ENCODE results near the gene ADAM10. TPM values are rescaled to one million over a fixed set of nuclear protein-coding genes. Genes with fewer than 3 reads are reported as not detected.
"Not testable (repeated sequence)": the region's sequence is repeated elsewhere in the genome, so short reads cannot be mapped to it uniquely, and the experiment has no call there.

Gene ADAM10
- total and polyA plus RNA-seq, 9 donors, result 49.5 to 112 (median 85.2) TPM

- H3K27me3 ChIP-seq (ENCODE audit: control insufficient read depth, insufficient read depth, low read length), result no peaks in the 10 kb centered on the region
- H3K9me3 ChIP-seq (replicated peaks; ENCODE audit: control insufficient read depth, low read depth, low read length), result no peaks in the 10 kb centered on the region
- H3K4me1 ChIP-seq (ENCODE audit: control insufficient read depth, insufficient read depth, low read length), result no peaks in the 10 kb centered on the region
- peaks cover 14% of the 10 kb centered on the region for H3K36me3 ChIP-seq (ENCODE audit: control insufficient read depth, insufficient read depth, low read length)
- DNase-seq, result no peak
- no peak overlapping the region for H3K27ac ChIP-seq (ENCODE audit: low read length)
- no peak overlapping the region for H3K4me3 ChIP-seq (ENCODE audit: low read length)
- 100% methylated on average over 1 of the region's 4 CpGs for WGBS (ENCODE audit: insufficient coverage)
Observed at GRCh38 chr15:58604455-58604923, 145.0 kb downstream of the ADAM10 start.

GRCh38 chr15:58603927-58604326 lies 145.6 kb downstream of the ADAM10 start:
- not testable (repeated sequence) for H3K27ac ChIP-seq (ENCODE audit: low read length); DNase-seq; H3K9me3 ChIP-seq (replicated peaks; ENCODE audit: control insufficient read depth, low read depth, low read length); H3K4me3 ChIP-seq (ENCODE audit: low read length); H3K4me1 ChIP-seq (ENCODE audit: control insufficient read depth, insufficient read depth, low read length); H3K27me3 ChIP-seq (ENCODE audit: control insufficient read depth, insufficient read depth, low read length)
- WGBS (ENCODE audit: insufficient coverage), result 97% methylated on average over 8 of the region's 8 CpGs
- H3K36me3 ChIP-seq (ENCODE audit: control insufficient read depth, insufficient read depth, low read length), result peaks cover 14% of the 10 kb centered on the region

DNA sequence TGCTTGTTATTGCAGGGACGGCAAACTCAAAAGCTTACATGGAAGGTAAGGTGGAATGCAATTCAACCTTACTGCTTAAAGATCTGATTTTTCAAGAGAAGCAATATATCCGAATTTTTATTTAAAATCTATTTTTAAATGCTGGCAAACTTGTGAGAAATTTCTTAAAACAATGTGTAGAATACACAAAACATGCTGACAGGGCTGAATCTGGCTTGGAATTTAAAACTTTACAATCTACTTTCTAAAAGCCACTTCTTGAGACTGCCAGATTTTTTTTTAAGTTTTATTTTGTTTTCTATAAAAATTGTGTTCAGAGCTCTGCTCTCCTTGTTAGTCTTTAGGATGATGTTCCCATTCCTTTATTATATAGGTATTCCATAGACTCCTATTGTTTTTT lies 146.7 kb downstream of the ADAM10 start:
- no CpG with 5 or more reads among the region's 2 CpGs for WGBS (ENCODE audit: insufficient coverage)
- Histone ChIP-seq H3K4me3 (ENCODE audit: low read length) (no peak overlapping the region), H3K4me1 (ENCODE audit: control insufficient read depth, insufficient read depth, low read length) (no peaks in the 10 kb centered on the region), H3K27ac (ENCODE audit: low read length) (no peak overlapping the region), H3K9me3 (replicated peaks; ENCODE audit: control insufficient read depth, low read depth, low read length) (no peaks in the 10 kb centered on the region), H3K36me3 (ENCODE audit: control insufficient read depth, insufficient read depth, low read length) (peaks cover 16% of the 10 kb centered on the region), H3K27me3 (ENCODE audit: control insufficient read depth, insufficient read depth, low read length) (no peaks in the 10 kb centered on the region)
- no peak for DNase-seq

- 100% methylated on average over 3 of the region's 4 CpGs for WGBS (ENCODE audit: insufficient coverage)
- DNase-seq, result no peak
- H3K27ac ChIP-seq (ENCODE audit: low read length), result no peak overlapping the region
- H3K27me3 ChIP-seq (ENCODE audit: control insufficient read depth, insufficient read depth, low read length), result no peaks in the 10 kb centered on the region
- H3K4me1 ChIP-seq (ENCODE audit: control insufficient read depth, insufficient read depth, low read length), result no peaks in the 10 kb centered on the region
- no peaks in the 10 kb centered on the region for H3K9me3 ChIP-seq (replicated peaks; ENCODE audit: control insufficient read depth, low read depth, low read length)
- H3K36me3 ChIP-seq (ENCODE audit: control insufficient read depth, insufficient read depth, low read length), result peaks cover 18% of the 10 kb centered on the region
- no peak overlapping the region for H3K4me3 ChIP-seq (ENCODE audit: low read length)
Observed at GRCh38 chr15:58598829-58599210, 150.7 kb downstream of the ADAM10 start.

GRCh38 chr15:58597943-58598828 lies 151.3 kb downstream of the ADAM10 start:
- WGBS (ENCODE audit: insufficient coverage), result 67% methylated on average over 1 of the region's 4 CpGs

DNA sequence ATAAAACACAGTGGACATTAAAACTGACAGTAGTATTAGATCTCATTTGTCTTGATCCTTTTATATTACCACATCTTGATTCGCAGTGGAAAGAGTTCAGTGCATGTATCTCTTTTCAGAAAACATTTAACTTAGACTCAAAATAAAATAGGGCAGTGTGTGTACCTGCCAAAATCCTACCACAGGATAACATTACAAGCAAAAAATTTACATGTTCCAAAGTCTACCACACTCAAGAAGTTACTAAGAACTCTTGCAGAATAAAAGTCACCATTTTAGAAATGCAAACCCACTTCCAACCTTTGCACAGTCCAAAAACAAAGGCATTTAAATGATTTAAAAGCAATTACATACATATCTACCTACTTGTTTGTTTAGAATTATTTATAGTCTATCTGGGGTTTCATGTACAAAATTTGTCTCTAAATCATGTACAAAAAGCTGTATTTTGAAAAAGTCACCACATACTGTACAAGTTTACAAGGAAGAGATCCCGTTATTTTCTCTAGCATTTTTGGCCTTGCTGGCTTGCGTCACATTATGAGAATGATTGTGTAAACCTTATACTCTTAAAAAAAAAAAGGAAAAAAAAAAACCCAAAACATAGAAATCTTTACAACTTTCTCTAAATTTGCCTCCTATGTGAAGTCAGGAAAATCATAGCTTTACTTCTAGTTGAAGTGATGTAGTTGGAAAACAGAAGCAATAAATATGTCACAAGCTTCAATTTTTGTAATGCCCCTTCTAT lies 153.8 kb downstream of the ADAM10 start:
- Histone ChIP-seq H3K4me3 (ENCODE audit: low read length) (no peak overlapping the region), H3K9me3 (replicated peaks; ENCODE audit: control insufficient read depth, low read depth, low read length) (no peaks in the 10 kb centered on the region), H3K4me1 (ENCODE audit: control insufficient read depth, insufficient read depth, low read length) (no peaks in the 10 kb centered on the region), H3K27me3 (ENCODE audit: control insufficient read depth, insufficient read depth, low read length) (no peaks in the 10 kb centered on the region), H3K27ac (ENCODE audit: low read length) (no peak overlapping the region), H3K36me3 (ENCODE audit: control insufficient read depth, insufficient read depth, low read length) (peaks cover 12% of the 10 kb centered on the region)
- WGBS (ENCODE audit: insufficient coverage), result no CpG with 5 or more reads among the region's 3 CpGs
- no peak for DNase-seq

More at GRCh38 chr15:58597943-58598828, 151.3 kb downstream of the ADAM10 start:
- no peak for DNase-seq
- Histone ChIP-seq H3K4me3 (ENCODE audit: low read length) (no peak overlapping the region), H3K27ac (ENCODE audit: low read length) (no peak overlapping the region), H3K36me3 (ENCODE audit: control insufficient read depth, insufficient read depth, low read length) (peaks cover 17% of the 10 kb centered on the region), H3K27me3 (ENCODE audit: control insufficient read depth, insufficient read depth, low read length) (no peaks in the 10 kb centered on the region), H3K4me1 (ENCODE audit: control insufficient read depth, insufficient read depth, low read length) (no peaks in the 10 kb centered on the region), H3K9me3 (replicated peaks; ENCODE audit: control insufficient read depth, low read depth, low read length) (no peaks in the 10 kb centered on the region)

DNA sequence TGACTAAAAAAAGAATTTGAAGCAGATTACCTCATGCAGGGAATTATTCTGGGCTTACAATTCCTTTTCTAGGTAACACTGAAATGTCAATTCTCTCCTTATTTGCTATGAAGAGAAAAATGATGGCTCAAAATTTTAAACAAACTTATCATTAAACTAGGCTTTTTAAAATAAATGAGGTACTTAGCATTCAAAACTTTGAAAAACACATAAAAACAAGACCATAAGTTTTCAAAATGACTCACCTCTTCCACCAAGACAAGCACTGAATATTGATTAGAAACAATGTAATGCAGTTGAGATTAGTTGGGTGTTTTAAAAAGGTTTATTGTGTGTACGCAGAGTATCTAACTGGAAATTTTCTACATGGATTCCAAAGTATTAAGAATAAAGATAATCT lies 154.6 kb downstream of the ADAM10 start:
- Histone ChIP-seq H3K9me3 (replicated peaks; ENCODE audit: control insufficient read depth, low read depth, low read length) (no peaks in the 10 kb centered on the region), H3K4me1 (ENCODE audit: control insufficient read depth, insufficient read depth, low read length) (no peaks in the 10 kb centered on the region), H3K36me3 (ENCODE audit: control insufficient read depth, insufficient read depth, low read length) (peaks cover 12% of the 10 kb centered on the region), H3K27me3 (ENCODE audit: control insufficient read depth, insufficient read depth, low read length) (no peaks in the 10 kb centered on the region), H3K4me3 (ENCODE audit: low read length) (no peak overlapping the region), H3K27ac (ENCODE audit: low read length) (no peak overlapping the region)
- WGBS (ENCODE audit: insufficient coverage), result no CpG with 5 or more reads among the region's 1 CpG
- no peak for DNase-seq

DNA sequence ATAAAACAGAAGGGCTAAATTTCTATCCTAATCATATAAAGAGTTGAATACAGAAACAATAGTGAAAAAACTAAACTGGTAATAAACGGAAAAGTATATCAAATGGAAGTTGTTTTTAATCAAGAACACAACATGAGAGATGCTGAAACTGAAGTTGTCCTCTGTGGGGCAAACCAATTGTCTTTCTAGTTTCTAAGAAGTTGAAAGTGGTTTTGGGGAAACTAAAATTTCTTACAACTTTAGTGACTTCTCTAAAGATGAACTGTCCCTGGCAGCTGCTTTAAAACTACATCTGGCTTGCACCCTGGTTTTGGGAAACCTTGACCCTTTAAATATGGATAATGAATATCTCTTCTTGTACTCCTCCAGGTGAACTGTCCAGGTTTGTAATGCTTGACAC lies 155.6 kb downstream of the ADAM10 start:
- Histone ChIP-seq H3K4me3 (ENCODE audit: low read length) (no peak overlapping the region), H3K27ac (ENCODE audit: low read length) (no peak overlapping the region), H3K9me3 (replicated peaks; ENCODE audit: control insufficient read depth, low read depth, low read length) (no peaks in the 10 kb centered on the region), H3K36me3 (ENCODE audit: control insufficient read depth, insufficient read depth, low read length) (peaks cover 11% of the 10 kb centered on the region), H3K27me3 (ENCODE audit: control insufficient read depth, insufficient read depth, low read length) (no peaks in the 10 kb centered on the region), H3K4me1 (ENCODE audit: control insufficient read depth, insufficient read depth, low read length) (no peaks in the 10 kb centered on the region)
- WGBS (ENCODE audit: insufficient coverage), result no CpG with 5 or more reads among the region's 1 CpG
- no peak for DNase-seq

- no peaks in the 10 kb centered on the region for H3K27me3 ChIP-seq (ENCODE audit: control insufficient read depth, insufficient read depth, low read length)
- no peaks in the 10 kb centered on the region for H3K9me3 ChIP-seq (replicated peaks; ENCODE audit: control insufficient read depth, low read depth, low read length)
- H3K36me3 ChIP-seq (ENCODE audit: control insufficient read depth, insufficient read depth, low read length), result no peaks in the 10 kb centered on the region
- H3K27ac ChIP-seq (ENCODE audit: low read length), result no peak overlapping the region
- no CpG with 5 or more reads among the region's 1 CpG for WGBS (ENCODE audit: insufficient coverage)
- DNase-seq, result no peak
- H3K4me3 ChIP-seq (ENCODE audit: low read length), result no peak overlapping the region
- H3K4me1 ChIP-seq (ENCODE audit: control insufficient read depth, insufficient read depth, low read length), result no peaks in the 10 kb centered on the region
Observed at GRCh38 chr15:58590926-58591325, 158.6 kb downstream of the ADAM10 start.

DNA sequence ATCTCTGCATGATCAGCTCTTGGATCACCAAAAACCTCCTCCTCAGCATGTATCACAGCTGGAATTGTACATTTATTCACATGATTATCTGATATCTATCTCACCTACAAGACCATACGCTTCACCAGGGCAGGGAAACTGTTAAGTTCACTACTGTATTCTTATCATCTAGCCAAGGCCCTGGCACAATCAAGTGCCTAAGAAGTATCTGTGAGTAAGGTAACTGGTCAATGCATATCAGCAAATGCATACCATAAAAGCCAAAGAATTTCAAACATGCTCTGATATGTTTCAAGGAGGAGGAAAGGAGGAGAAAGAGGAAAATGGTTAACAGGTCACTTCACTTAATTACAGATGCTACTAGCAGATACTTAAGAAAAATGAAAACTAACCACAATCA lies 159.3 kb downstream of the ADAM10 start:
- Histone ChIP-seq H3K4me3 (ENCODE audit: low read length) (no peak overlapping the region), H3K9me3 (replicated peaks; ENCODE audit: control insufficient read depth, low read depth, low read length) (no peaks in the 10 kb centered on the region), H3K27me3 (ENCODE audit: control insufficient read depth, insufficient read depth, low read length) (no peaks in the 10 kb centered on the region), H3K4me1 (ENCODE audit: control insufficient read depth, insufficient read depth, low read length) (no peaks in the 10 kb centered on the region), H3K27ac (ENCODE audit: low read length) (no peak overlapping the region), H3K36me3 (ENCODE audit: control insufficient read depth, insufficient read depth, low read length) (no peaks in the 10 kb centered on the region)
- DNase-seq, result no peak
- WGBS (ENCODE audit: insufficient coverage), result no CpG with 5 or more reads among the region's 1 CpG

Measured in muscle of leg (tissue), 11 donors.